HG02623 (cell line): ENCODE measurements around the gene ZBED3.
"Not testable (repeated sequence)": the region's sequence is repeated elsewhere in the genome, so short reads cannot be mapped to it uniquely, and the experiment has no call there.

Experiments used
- ATAC-seq: cut with Tn5 transposase; IDR thresholded peaks from one replicate; pipeline ENCODE4 v1.9.1; 2021; ENCODE audit warnings: moderate library complexity; ENCODE audit not compliant: unreplicated experiment

ZBED3 gene, protein sequence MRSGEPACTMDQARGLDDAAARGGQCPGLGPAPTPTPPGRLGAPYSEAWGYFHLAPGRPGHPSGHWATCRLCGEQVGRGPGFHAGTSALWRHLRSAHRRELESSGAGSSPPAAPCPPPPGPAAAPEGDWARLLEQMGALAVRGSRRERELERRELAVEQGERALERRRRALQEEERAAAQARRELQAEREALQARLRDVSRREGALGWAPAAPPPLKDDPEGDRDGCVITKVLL

DNA sequence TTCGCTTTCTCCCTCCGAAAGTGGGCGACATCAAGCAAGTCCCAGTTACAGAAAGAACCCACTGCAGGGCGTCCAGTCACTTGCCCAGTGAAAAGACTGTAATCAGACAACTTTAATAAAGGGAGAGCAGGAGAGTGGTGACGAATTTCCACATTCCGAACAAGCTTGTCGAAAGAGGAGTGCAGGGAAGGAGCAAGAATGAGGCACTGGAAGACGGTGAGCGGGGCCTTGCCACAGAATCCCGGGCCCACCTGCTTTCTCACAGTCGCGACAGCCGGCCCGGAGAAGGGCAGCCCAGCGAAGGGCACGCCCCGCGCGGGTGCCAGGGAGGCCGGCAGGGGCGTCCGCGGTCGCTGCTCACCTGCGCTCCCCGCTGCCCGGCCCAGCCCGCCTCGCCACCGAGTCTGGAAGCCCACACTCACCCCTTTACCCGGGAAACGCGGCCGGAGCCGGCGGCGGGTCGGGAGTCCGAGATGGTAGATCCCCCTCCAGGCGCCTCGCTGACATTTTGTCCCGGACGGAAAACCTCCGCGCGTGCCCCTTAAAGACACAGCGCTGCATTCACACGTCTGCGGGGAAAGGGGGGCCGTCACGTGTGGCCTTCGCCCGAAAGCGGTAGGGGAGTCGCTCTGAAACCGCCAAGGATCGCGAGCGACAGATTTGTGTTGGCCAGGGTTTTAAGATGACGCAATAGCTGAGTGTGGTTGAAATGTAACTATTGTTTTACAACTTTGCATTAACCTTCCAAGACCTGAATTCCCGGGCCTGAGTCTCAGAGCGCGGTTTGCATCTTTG, at the start of gene ZBED3:
TSS of gene ZBED3 (minus strand) at position 597 of the 795 bp plus-strand sequence. CDS start 9,407 bp downstream, outside the sequence.
- peak; percentile 66 for ATAC-seq

- no peak for ATAC-seq
Measured at GRCh38 chr5:77133061-77133758, 46.1 kb upstream of the ZBED3 start.

DNA sequence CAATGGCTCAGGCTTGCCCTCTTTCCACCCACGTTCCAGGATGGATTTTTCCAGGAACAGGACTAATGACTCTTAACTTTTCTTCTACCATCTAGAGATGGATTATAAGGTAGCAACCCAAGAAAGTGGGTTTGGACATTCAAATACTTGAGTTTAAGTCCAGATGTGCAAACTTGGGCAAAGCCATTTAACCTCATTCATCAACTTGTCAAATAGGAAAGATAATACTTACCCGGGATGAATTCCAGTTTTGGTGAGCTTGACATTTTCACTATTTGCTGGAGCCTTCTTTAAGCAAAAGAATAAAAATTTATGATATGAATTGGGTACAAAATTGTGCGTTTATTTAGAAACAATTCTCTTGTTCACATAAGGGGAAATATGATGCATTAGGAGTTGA, 44.3 kb upstream of the ZBED3 start:
- no peak for ATAC-seq

DNA sequence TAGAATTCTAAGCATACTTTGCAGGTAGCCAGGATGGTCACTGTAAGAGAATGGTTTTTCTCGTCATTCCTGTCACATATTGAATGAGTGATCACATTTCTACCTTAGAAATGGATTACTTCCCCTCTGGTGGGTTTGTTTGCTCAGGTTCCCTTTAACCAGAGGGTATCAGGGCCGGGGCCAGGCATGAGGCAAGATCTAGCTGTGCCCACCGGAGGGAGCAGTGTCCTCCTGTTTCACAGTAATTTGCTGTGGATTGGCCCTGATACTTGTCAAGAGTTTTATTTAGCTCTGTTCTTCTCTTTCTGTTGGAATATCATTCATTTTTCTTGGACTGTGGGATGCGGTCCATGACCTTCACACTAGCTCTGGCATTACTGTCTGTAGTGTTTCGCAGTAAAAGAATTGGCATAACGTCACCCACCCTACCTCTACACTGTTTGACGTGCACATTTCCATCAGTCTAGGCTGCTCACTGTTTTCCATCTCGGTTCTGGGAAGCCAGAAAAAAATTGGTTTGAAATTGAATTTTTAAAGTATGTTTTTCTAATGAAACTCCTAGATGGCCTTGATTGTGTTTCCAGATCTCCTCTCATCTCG, 42.4 kb upstream of the ZBED3 start:
- no peak for ATAC-seq

DNA sequence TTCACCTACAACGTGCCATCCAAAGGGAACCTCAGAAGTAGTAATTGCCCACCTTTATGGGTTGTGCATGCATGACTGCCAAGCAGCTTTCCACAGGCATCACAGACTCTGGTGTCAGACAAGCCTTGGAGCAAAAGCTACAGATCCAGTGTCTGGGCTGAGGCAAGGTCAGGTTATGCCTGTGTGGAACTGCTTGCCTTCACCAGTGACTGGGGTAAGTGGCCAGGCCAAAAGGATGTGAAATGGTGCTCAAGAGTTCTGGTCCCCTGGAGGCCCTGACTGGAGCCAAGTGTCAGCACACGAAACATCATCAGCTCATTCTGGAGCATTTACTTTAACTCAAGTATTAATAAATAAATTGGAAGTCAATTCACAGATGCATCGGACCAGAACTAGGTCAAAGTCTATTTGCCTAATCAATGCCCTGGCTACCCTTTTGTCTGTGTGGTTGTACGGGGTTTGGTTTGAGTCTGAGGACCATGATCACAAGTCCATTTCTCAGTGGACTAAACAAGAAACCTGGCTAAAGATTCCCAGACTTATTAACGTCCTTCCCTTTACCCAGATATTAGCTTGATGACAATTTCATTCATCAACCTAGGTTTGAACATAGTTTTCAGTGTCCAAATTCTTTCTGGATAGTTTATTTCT, 41.5 kb upstream of the ZBED3 start:
- no peak for ATAC-seq

- no peak for ATAC-seq
Measured at GRCh38 chr5:77123057-77123456, 36.0 kb upstream of the ZBED3 start.

DNA sequence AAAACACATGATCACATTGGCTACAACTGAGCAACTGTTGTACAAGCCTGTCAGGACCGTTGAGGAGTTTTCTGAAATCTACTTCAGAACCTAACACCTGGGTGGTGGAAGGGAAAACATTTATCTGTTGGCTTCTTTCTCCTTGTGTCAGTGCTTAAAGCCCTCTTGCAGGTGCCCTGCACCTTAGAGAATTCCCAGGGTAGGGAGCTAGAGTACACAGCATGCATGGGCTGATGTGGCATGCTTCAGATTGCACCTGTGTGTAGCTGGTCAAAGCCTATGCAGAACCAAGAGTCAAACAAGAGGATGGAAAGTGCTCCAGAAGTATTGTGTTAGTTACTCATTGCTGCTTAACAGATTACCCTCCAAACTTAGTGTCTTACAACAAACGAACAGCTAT, 33.6 kb upstream of the ZBED3 start:
- ATAC-seq: no peak

DNA sequence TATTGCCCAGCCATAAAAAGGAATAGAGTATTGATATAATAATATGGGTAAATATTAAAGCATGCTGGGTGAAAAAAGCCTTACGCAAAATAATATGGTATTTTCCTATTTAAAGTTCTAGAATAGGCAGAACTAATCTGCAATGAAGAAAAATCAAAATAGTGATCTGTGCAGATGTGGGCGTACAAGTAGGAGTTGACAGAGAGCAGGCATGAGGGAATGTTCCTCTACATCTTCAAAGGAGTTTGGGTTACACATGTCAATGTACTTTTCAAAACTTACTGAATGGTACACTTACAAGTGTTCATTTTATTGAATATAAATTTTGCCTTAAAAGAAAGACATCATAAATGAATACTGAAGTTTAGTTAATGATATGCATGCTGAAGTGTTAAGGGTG, 33.0 kb upstream of the ZBED3 start:
- no peak for ATAC-seq

DNA sequence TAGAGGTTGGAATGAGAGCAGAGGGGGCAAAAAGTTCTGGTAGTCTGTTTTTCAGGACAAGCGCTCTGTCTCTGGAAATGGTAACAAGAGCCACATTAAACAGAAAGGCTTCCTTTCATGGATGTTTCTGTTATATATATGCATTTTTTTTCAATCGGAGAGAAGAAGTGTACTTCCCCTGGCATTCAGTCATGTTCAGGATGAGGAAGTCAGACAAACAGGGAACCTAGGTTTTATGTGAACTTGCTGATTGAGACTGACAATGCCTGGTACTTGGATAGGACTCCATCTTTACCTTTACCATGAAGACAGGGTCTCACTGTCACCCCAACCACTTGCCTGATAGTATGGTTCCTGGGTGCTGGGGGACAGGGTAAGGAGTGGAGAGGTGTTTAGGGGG, 30.1 kb upstream of the ZBED3 start:
- no peak for ATAC-seq

DNA sequence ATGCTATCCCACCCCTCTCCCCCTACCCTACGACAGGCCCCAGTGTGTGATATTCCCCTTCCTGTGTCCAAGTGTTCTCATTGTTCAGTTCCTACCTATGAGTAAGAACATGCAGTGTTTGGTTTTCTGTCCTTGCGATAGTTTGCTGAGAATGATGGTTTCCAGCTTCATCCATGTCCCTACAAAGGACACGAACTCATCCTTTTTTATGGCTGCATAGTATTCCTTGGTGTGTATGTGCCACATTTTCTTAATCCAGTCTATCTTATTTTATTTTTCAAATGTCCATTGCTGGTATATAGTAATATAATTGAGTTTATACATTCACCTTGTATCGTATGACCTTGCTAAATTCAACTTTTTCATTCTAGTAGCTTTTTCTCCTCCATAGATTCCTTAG, 19.9 kb upstream of the ZBED3 start:
- ATAC-seq: not testable (repeated sequence)

GRCh38 chr5:77104813-77105212, 17.7 kb upstream of the ZBED3 start:
- ATAC-seq: no peak

DNA sequence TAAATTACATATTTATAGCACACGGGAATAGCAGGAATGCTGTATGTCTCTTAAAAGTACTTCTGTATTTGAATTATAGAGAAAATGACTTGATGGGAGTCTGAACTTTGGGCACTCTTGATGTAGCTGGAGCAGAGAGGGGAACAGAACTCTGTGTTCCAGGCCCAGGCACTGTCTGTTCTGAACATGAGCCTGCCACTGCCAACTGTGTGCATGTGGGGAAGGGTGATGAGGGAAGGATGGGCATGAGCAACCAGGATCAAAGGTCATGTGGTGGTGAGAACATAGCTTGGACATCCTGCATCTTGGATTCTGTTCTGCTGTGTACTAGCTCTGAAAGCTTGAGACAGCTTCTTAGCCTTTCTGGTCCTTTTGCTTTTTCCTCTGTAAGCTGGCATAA, 16.4 kb upstream of the ZBED3 start:
- no peak for ATAC-seq

GRCh38 chr5:77102549-77102948, 15.5 kb upstream of the ZBED3 start:
- ATAC-seq: no peak

DNA sequence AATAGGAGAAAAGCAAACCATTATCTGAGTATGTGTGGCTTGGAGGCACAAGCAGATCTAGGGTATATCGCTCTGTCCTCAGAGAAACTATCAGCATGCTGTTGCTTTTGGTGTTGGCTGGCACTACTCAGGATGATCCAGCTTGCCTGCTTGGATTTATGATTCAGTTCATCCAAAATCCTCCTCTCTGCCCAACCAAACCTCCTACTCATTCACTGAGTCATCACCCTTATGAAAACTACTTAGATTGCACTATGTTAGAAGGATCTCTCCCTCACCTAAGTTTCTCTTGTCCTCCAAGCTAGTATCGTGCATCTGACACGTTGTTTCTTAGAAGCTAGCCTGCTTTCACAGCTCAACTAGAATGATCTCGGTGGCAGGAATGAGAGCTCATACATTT, 14.2 kb upstream of the ZBED3 start:
- ATAC-seq: no peak

DNA sequence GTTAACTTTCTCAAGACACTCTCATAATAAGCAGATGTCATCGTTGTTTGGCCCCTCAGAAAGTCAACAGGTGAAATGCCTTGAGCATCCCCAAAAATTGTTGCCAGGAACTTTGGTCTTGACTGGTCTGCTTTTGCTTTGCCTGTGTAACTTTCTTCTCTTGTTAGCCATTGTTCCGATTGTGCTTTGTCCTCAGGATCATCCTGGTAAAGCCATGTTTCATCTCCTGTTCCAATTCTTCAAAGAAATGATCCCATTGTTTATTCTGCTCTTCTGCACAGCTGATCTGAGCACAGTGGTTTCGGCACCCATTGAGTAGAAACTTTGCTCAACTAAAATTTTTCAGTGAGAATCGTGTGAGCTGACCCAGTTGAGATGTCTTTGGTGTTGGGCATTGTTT, 8.1 kb upstream of the ZBED3 start:
- no peak for ATAC-seq

DNA sequence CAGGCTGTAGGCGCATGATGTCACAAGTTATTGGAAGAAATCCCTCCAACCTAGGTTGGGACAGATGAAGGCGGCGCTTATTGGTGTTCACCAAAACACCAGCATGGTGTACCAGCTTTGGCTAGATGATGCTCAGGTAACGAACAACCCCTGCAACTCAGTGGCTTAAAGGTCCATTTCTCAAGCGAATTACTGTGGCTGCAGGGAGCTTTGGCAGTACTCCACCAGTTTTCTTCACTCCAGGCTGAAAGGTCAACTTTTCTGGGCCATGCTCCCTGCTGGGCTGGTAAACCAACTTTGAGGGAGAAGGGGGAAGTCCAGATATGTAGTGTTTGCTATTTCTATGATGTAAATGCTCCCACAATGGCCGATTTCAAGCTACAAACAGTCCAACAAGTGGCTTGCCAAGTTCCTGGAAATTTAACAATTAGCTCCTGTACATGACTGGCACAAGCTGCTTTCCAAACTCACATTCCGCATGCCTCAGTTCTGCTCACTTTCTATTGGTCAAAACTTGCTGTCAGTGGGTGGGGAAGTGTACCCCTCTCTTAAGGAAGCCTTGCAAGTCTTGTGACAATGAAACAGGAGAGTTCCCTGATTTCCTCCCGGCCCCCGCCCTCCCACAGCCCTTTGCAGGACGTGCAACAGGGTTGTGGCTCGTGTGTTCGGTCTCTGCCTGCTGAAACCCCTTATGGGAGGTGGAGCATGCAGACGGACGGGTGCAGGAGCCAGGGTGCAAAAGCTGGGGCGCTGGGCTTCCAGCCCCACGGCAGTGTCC, 588 bp upstream of the ZBED3 start:
- ATAC-seq: peak; percentile 3

GRCh38 chr5:77086368-77086688, 757 bp downstream of the ZBED3 start:
- ATAC-seq: no peak

DNA sequence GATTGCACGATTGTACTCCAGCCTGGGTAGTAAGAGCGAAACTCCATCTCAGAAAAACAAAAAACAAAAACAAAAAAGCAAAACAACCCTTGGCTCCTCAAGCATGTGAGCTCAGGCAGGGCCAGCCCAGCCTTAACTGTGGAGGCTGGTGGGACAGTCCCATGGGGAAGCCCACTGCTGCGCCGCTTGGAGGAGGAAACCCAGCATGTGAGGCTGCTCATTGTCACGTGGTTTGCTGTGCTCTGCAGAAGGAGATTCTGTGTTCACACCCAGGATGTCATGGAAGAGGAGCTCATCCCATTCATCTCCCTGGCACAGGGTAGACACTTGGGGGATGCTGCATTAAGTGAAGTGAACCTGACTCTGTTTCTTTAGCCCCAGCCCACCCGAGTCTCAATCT, 4.0 kb downstream of the ZBED3 start:
- no peak for ATAC-seq

DNA sequence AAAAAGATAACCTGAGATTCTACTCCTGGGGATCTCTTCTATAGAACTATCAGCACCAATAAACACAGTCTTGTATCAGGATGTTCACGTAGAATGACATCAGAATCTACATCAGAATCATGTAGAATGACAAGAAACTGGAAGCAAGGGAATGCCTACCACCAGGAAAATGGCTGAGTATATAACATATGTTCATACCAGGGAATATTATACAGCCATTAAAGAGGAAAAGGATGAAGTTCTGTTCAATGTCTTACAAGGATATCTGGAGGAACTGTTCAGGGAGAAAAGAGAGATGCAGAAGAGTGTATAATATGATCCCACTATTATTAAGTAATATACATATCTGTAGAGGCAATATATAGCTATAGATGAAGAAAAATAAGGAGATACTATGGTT, 4.8 kb downstream of the ZBED3 start:
- ATAC-seq: no peak

GRCh38 chr5:77080905-77081304, 6.2 kb downstream of the ZBED3 start:
- ATAC-seq: no peak
